HEK293T (cell line): Measurements from ENCODE around the gene PRDM15.

Source experiments
- ARNT ChIP-seq: fragments of 450-650 bp; IDR thresholded peaks from 2 replicates; pipeline ENCODE4 v1.6.1; 2017; ENCODE audit warnings: mild to moderate bottlenecking
- BHLHE40 ChIP-seq: fragments of 450-650 bp; IDR thresholded peaks from 2 replicates; pipeline ENCODE4 v1.6.1; 2016; ENCODE audit warnings: mild to moderate bottlenecking, moderate library complexity, borderline replicate concordance
- ELF4 ChIP-seq: fragments of 450-650 bp; IDR thresholded peaks from 2 replicates; pipeline ENCODE4 v1.6.1; 2017; ENCODE audit warnings: antibody characterized with exemption
- FOXA1 ChIP-seq: fragments of 450-650 bp; IDR thresholded peaks from 2 replicates; pipeline ENCODE4 v1.6.1; 2016; ENCODE audit warnings: mild to moderate bottlenecking
- FOXM1 ChIP-seq: fragments of 450-650 bp; IDR thresholded peaks from 2 replicates; pipeline ENCODE4 v1.6.1; 2017; ENCODE audit warnings: mild to moderate bottlenecking, borderline replicate concordance
- HDGF ChIP-seq: fragments of 450-650 bp; IDR thresholded peaks from 2 replicates; pipeline ENCODE4 v1.6.1; 2017; ENCODE audit warnings: antibody characterized with exemption, borderline replicate concordance
- L3MBTL2 ChIP-seq: fragments of 450-650 bp; conservative IDR thresholded peaks from 2 replicates; pipeline ENCODE4 v1.6.1; 2016; ENCODE audit warnings: mild to moderate bottlenecking
- LEF1 ChIP-seq: fragments of 450-650 bp; IDR thresholded peaks from 2 replicates; pipeline ENCODE4 v1.6.1; 2017; ENCODE audit warnings: mild to moderate bottlenecking, borderline replicate concordance
- PKNOX1 ChIP-seq: fragments of 450-650 bp; IDR thresholded peaks from 2 replicates; pipeline ENCODE4 v1.6.1; 2016
- SP1 ChIP-seq: fragments of 450-650 bp; IDR thresholded peaks from 2 replicates; pipeline ENCODE4 v1.6.1; 2017
- SUZ12 ChIP-seq: fragments of 450-650 bp; IDR thresholded peaks from 2 replicates; pipeline ENCODE4 v1.6.1; 2016; ENCODE audit warnings: mild to moderate bottlenecking
- TARDBP ChIP-seq: fragments of 450-650 bp; IDR thresholded peaks from 2 replicates; pipeline ENCODE4 v1.6.1; 2016

GRCh38 chr21:41800425-41801320, 78.5 kb downstream of the PRDM15 start:
- no peak for TF ChIP-seq ARNT
- TF ChIP-seq LEF1: no peak
- TF ChIP-seq BHLHE40: no peak
- no peak for TF ChIP-seq SP1
- TF ChIP-seq ELF4: no peak
- no peak for TF ChIP-seq L3MBTL2
- no peak for TF ChIP-seq TARDBP
- no peak for TF ChIP-seq HDGF
- TF ChIP-seq FOXM1: no peak
- no peak for TF ChIP-seq FOXA1
- TF ChIP-seq PKNOX1: no peak
- TF ChIP-seq SUZ12: no peak
